ENCODE data around the gene MIGA2.

DNA sequence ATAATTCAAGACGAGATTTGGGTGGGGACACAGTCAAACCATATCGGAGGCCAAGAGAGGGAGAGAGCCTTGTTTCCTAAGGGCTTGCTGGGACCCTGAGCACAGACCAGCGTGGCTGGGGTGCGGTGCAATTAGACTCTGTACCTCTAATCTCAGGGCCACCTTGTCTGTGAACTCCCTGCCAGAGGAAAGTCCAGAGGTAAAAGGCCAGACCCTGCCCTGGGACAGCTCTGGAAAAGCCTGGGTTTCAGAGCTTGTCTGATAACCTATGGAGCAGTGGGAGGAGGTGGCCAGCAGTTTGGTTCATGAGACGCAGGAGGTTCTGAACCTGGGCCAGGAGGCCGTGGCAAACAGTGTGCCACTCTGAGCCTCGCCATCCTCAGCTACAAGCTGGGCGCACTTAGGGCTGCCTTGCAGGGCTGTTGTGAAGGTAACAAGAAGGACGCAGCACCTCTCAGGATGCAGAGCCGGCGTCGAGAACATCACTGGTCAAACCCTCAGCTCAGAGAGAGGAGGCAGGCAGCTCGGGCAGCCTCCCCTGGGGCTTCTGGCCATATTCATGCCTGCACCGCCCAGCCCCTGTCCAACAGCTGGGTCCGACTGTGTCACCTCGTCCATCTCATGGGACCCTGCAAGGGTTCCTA lies 39.7 kb downstream of the MIGA2 start:
- TF ChIP-seq POLR2A (IDR thresholded peaks at IDR 0.05), result no peak
- no peak for TF ChIP-seq CTCF (IDR thresholded peaks at IDR 0.05)
